Liver (tissue), 9 donors: Measurements from ENCODE around the gene ICAM3. TPM values are rescaled to one million over a fixed set of nuclear protein-coding genes. Genes with fewer than 3 reads are reported as not detected.

Experiments used
- DNase-seq: peaks from one replicate; pipeline ENCODE4 v3.0.0-alpha.2; 2017; ENCODE audit warnings: low spot score
- H3K27ac ChIP-seq, 2 donors: one replicate each; pipeline ENCODE4 v1.7.0; 2013; ENCODE audit warnings: inconsistent platforms in 2 of 2, low read length in 2 of 2, control low read depth in 1 of 2, low read depth in 1 of 2, mild to moderate bottlenecking in 1 of 2
- H3K27me3 ChIP-seq, 4 donors: one replicate each; pipeline versions ENCODE4 v1.6.1 to v1.7.0; 2013; ENCODE audit warnings: low read length in 3 of 4, inconsistent platforms in 1 of 4, mild to moderate bottlenecking in 1 of 4, moderate library complexity in 1 of 4; ENCODE audit not compliant: control insufficient read depth in 4 of 4, insufficient read depth in 4 of 4
- H3K36me3 ChIP-seq, 4 donors: one replicate each; pipeline versions ENCODE4 v1.6.1 to v1.7.0; 2013; ENCODE audit warnings: low read length in 3 of 4, mild to moderate bottlenecking in 3 of 4, low read depth in 1 of 4, moderate library complexity in 1 of 4; ENCODE audit not compliant: control insufficient read depth in 4 of 4, insufficient read depth in 3 of 4
- H3K4me1 ChIP-seq, 4 donors: one replicate each; pipeline versions ENCODE4 v1.6.1 to v1.7.0; 2013; ENCODE audit warnings: low read length in 3 of 4, mild to moderate bottlenecking in 3 of 4, moderate library complexity in 1 of 4; ENCODE audit not compliant: control insufficient read depth in 4 of 4, insufficient read depth in 4 of 4
- H3K4me3 ChIP-seq, 3 donors: one replicate each; pipeline versions ENCODE4 v1.6.1 to v1.7.0; 2013; ENCODE audit warnings: low read length in 3 of 3, control low read depth in 1 of 3, low read depth in 1 of 3, mild to moderate bottlenecking in 1 of 3
- H3K9ac ChIP-seq, 2 donors: one replicate each; pipeline ENCODE4 v1.7.0; 2013; ENCODE audit warnings: low read length in 2 of 2, mild to moderate bottlenecking in 2 of 2, moderate library complexity in 2 of 2, control low read depth in 1 of 2, low read depth in 1 of 2
- H3K9me3 ChIP-seq, 4 donors: one replicate each; pipeline versions ENCODE4 v1.6.1 to v1.7.0; 2013; ENCODE audit warnings: low read length in 3 of 4; ENCODE audit not compliant: control insufficient read depth in 4 of 4
- EGR1 ChIP-seq, 2 donors: IDR thresholded peaks; 2 replicates each; pipeline ENCODE4 v1.6.1; 2016 to 2018; ENCODE audit warnings: antibody characterized with exemption in 2 of 2, low read depth in 2 of 2
- FOXA1 ChIP-seq: IDR thresholded peaks from 2 replicates; pipeline ENCODE4 v1.6.1; 2016; ENCODE audit warnings: antibody characterized with exemption
- FOXA2 ChIP-seq: IDR thresholded peaks from 2 replicates; pipeline ENCODE4 v1.6.1; 2016; ENCODE audit warnings: antibody characterized with exemption
- GABPA ChIP-seq, 2 donors: IDR thresholded peaks in 1 of 2; conservative IDR thresholded peaks in 1 of 2; 2 replicates each; pipeline ENCODE4 v1.6.1; 2016; ENCODE audit warnings: antibody characterized with exemption in 2 of 2, mild to moderate bottlenecking in 1 of 2, moderate library complexity in 1 of 2
- HNF4A ChIP-seq, 2 donors: conservative IDR thresholded peaks; 2 replicates each; pipeline ENCODE4 v1.6.1; 2016; ENCODE audit warnings: antibody characterized with exemption in 2 of 2, mild to moderate bottlenecking in 2 of 2
- HNF4G ChIP-seq: IDR thresholded peaks from 2 replicates; pipeline ENCODE4 v1.6.1; 2016; ENCODE audit warnings: antibody characterized with exemption
- JUND ChIP-seq, 2 donors: IDR thresholded peaks; 2 replicates each; pipeline ENCODE4 v1.6.1; 2016; ENCODE audit warnings: antibody characterized with exemption in 2 of 2
- NR2F2 ChIP-seq: IDR thresholded peaks from 2 replicates; pipeline ENCODE4 v1.6.1; 2016; ENCODE audit warnings: antibody characterized with exemption
- RAD21 ChIP-seq, 2 donors: IDR thresholded peaks; 2 replicates each; pipeline ENCODE4 v1.6.1; 2016; ENCODE audit warnings: antibody characterized with exemption in 2 of 2, mild to moderate bottlenecking in 2 of 2
- RXRA ChIP-seq, 2 donors: IDR thresholded peaks; 2 replicates each; pipeline ENCODE4 v1.6.1; 2017 to 2018; ENCODE audit warnings: antibody characterized with exemption in 2 of 2, mild to moderate bottlenecking in 1 of 2
- SP1 ChIP-seq: IDR thresholded peaks from 2 replicates; pipeline ENCODE4 v1.6.1; 2018; ENCODE audit warnings: antibody characterized with exemption, mild to moderate bottlenecking
- TAF1 ChIP-seq: conservative IDR thresholded peaks from 2 replicates; pipeline ENCODE4 v1.6.1; 2016; ENCODE audit warnings: antibody characterized with exemption, mild to moderate bottlenecking
- YY1 ChIP-seq: IDR thresholded peaks from 2 replicates; pipeline ENCODE4 v1.6.1; 2016; ENCODE audit warnings: antibody characterized with exemption, mild to moderate bottlenecking
- WGBS: extraction: QIAGEN DNeasy Blood & Tissue Kit; methylation state at CpG from one replicate; pipeline ENCODE4 v1.1.7; 2013; 5-methylcytosine and 5-hydroxymethylcytosine counted together
- polyA plus RNA-seq, 2 donors: library from polyadenylated mRNA; stranded (reverse) in 1 of 2; unstranded in 1 of 2; fragments of 200-250 nt in 1 of 2; fragments of >200 nt in 1 of 2; fragmentation: Nextera tagmentation in 1 of 2; extraction: Ambion mirVana in 1 of 2; gene quantifications; one replicate each; pipeline versions ENCODE4 v1.2.1 to v1.2.3, GENCODE V29; 2013 to 2015
- total RNA-seq, 2 donors: library from RNA; depleted of rRNA; stranded (reverse); fragments of >200 nt; gene quantifications; one replicate each; pipeline ENCODE4 v1.2.3, GENCODE V29; 2014
- TF ChIP-seq, protein P1 (sequence below): IDR thresholded peaks from 2 replicates; pipeline ENCODE4 v1.6.1; 2016; ENCODE audit warnings: antibody characterized with exemption, mild to moderate bottlenecking
- TF ChIP-seq, protein P2 (sequence below): IDR thresholded peaks from 2 replicates; pipeline ENCODE4 v1.6.1; 2016; ENCODE audit warnings: antibody characterized with exemption
- TF ChIP-seq, protein P3 (sequence below): IDR thresholded peaks from 2 replicates; pipeline ENCODE4 v1.6.1; 2016; ENCODE audit warnings: antibody characterized with exemption
- TF ChIP-seq, protein P4 (sequence below): fragments of 150-350 bp; IDR thresholded peaks from 2 replicates; pipeline ENCODE4 v1.5.1; 2017; ENCODE audit warnings: improper control_type of control experiment, low read depth, low read length; ENCODE audit not compliant: missing input control
- TF ChIP-seq, protein P5 (sequence below): IDR thresholded peaks from 2 replicates; pipeline ENCODE4 v1.6.1; 2016; ENCODE audit warnings: antibody characterized with exemption
- donor health status: healthy.
- donor health status: healthy.
- donor health status: healthy.
- donor health status: healthy.
- donor health status: healthy.

The ICAM3 gene
- total and polyA plus RNA-seq, 4 donors: 15.9 to 62.8 (median 21.0) TPM

DNA sequence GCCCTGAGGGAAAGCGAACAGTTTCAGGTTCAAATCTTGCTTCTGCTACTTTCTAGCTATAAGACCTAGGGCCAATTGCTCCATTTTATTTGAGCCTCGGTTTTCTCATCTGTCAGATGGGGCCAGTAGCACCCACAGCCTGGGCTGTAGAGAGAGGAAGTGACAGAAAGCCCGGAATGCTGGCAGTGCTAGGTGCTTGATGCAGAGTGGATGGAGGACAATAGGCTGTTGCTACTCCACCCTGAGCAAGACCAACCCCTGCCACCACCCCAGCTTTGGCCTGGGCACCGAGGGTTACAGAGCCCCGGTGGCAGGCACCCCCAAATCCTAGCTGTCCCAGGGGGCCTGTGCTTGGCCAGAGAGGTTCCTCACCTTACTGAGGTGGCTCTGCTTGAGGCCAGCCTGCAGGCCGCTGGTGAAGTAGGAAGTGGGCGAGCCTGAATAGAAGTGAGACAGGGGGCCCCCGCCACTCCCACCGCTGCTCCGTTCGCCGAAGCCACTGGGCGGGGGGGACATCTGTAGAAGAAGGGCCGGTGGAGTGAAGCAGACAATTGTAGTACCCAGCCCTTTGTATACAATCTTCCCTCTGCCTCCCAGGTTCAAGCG is 21.5 kb downstream of the ICAM3 start:
- WGBS: 92% methylated on average over 15 of the region's 15 CpGs
- TF ChIP-seq FOXA1: no peak
- no peak for TF ChIP-seq TAF1
- TF ChIP-seq, protein P1, sequence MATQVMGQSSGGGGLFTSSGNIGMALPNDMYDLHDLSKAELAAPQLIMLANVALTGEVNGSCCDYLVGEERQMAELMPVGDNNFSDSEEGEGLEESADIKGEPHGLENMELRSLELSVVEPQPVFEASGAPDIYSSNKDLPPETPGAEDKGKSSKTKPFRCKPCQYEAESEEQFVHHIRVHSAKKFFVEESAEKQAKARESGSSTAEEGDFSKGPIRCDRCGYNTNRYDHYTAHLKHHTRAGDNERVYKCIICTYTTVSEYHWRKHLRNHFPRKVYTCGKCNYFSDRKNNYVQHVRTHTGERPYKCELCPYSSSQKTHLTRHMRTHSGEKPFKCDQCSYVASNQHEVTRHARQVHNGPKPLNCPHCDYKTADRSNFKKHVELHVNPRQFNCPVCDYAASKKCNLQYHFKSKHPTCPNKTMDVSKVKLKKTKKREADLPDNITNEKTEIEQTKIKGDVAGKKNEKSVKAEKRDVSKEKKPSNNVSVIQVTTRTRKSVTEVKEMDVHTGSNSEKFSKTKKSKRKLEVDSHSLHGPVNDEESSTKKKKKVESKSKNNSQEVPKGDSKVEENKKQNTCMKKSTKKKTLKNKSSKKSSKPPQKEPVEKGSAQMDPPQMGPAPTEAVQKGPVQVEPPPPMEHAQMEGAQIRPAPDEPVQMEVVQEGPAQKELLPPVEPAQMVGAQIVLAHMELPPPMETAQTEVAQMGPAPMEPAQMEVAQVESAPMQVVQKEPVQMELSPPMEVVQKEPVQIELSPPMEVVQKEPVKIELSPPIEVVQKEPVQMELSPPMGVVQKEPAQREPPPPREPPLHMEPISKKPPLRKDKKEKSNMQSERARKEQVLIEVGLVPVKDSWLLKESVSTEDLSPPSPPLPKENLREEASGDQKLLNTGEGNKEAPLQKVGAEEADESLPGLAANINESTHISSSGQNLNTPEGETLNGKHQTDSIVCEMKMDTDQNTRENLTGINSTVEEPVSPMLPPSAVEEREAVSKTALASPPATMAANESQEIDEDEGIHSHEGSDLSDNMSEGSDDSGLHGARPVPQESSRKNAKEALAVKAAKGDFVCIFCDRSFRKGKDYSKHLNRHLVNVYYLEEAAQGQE: no peak
- no peak for TF ChIP-seq HNF4G
- TF ChIP-seq, protein P2, sequence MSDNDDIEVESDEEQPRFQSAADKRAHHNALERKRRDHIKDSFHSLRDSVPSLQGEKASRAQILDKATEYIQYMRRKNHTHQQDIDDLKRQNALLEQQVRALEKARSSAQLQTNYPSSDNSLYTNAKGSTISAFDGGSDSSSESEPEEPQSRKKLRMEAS: no peak
- TF ChIP-seq FOXA2: no peak
- no peak for TF ChIP-seq RXRA (IDR thresholded peaks at IDR 0.05)
- TF ChIP-seq GABPA (IDR thresholded peaks at IDR 0.05 in 1 of 2, conservative IDR thresholded peaks at IDR 0.05 in 1 of 2): no peak
- TF ChIP-seq, protein P3, sequence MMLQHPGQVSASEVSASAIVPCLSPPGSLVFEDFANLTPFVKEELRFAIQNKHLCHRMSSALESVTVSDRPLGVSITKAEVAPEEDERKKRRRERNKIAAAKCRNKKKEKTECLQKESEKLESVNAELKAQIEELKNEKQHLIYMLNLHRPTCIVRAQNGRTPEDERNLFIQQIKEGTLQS: no peak
- TF ChIP-seq HNF4A (conservative IDR thresholded peaks at IDR 0.05): no peak
- TF ChIP-seq NR2F2: no peak
- TF ChIP-seq, protein P4, sequence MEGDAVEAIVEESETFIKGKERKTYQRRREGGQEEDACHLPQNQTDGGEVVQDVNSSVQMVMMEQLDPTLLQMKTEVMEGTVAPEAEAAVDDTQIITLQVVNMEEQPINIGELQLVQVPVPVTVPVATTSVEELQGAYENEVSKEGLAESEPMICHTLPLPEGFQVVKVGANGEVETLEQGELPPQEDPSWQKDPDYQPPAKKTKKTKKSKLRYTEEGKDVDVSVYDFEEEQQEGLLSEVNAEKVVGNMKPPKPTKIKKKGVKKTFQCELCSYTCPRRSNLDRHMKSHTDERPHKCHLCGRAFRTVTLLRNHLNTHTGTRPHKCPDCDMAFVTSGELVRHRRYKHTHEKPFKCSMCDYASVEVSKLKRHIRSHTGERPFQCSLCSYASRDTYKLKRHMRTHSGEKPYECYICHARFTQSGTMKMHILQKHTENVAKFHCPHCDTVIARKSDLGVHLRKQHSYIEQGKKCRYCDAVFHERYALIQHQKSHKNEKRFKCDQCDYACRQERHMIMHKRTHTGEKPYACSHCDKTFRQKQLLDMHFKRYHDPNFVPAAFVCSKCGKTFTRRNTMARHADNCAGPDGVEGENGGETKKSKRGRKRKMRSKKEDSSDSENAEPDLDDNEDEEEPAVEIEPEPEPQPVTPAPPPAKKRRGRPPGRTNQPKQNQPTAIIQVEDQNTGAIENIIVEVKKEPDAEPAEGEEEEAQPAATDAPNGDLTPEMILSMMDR: no peak
- TF ChIP-seq JUND (IDR thresholded peaks at IDR 0.05): no peak
- TF ChIP-seq, protein P5, sequence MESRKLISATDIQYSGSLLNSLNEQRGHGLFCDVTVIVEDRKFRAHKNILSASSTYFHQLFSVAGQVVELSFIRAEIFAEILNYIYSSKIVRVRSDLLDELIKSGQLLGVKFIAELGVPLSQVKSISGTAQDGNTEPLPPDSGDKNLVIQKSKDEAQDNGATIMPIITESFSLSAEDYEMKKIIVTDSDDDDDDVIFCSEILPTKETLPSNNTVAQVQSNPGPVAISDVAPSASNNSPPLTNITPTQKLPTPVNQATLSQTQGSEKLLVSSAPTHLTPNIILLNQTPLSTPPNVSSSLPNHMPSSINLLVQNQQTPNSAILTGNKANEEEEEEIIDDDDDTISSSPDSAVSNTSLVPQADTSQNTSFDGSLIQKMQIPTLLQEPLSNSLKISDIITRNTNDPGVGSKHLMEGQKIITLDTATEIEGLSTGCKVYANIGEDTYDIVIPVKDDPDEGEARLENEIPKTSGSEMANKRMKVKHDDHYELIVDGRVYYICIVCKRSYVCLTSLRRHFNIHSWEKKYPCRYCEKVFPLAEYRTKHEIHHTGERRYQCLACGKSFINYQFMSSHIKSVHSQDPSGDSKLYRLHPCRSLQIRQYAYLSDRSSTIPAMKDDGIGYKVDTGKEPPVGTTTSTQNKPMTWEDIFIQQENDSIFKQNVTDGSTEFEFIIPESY: no peak
- TF ChIP-seq SP1: no peak
- no peak for TF ChIP-seq RAD21 (IDR thresholded peaks at IDR 0.05)
- no peak for TF ChIP-seq EGR1 (IDR thresholded peaks at IDR 0.05; ENCODE audit: low read depth in 2 of 2)
- TF ChIP-seq YY1: no peak
- no peak overlapping the region for H3K27ac ChIP-seq
- H3K36me3 ChIP-seq: peaks cover 13 to 48% (median 27%) of the 10 kb centered on the region in 4 donors
- no peaks in the 10 kb centered on the region for H3K9me3 ChIP-seq
- no peak for DNase-seq
- no peaks in the 10 kb centered on the region for H3K27me3 ChIP-seq
- no peak overlapping the region for H3K9ac ChIP-seq
- no peak overlapping the region for H3K4me3 ChIP-seq
- H3K4me1 ChIP-seq: peaks cover 3 to 17% (median 9%) of the 10 kb centered on the region in 4 donors
